OCI-LY3 (cell line): ENCODE results near the gene TIMM13.

ENCODE experiments used
- EZH2phosphoT487 ChIP-seq: fragments of 200-600 bp; shearing (Covaris generic); IDR thresholded peaks from 2 replicates; pipeline ENCODE4 v1.6.1; 2018; ENCODE audit warnings: antibody characterized with exemption, mixed run types, low read depth
- TF ChIP-seq, protein P1 (sequence below): fragments of 200-600, 300-600 bp; sonication (generic); IDR thresholded peaks from 2 replicates; pipeline ENCODE4 v1.5.1; 2014; ENCODE audit warnings: antibody characterized with exemption, low read length, low read depth

GRCh38 chr19:2451741-2452140 is 24.4 kb upstream of the TIMM13 start:
- TF ChIP-seq, protein P1, sequence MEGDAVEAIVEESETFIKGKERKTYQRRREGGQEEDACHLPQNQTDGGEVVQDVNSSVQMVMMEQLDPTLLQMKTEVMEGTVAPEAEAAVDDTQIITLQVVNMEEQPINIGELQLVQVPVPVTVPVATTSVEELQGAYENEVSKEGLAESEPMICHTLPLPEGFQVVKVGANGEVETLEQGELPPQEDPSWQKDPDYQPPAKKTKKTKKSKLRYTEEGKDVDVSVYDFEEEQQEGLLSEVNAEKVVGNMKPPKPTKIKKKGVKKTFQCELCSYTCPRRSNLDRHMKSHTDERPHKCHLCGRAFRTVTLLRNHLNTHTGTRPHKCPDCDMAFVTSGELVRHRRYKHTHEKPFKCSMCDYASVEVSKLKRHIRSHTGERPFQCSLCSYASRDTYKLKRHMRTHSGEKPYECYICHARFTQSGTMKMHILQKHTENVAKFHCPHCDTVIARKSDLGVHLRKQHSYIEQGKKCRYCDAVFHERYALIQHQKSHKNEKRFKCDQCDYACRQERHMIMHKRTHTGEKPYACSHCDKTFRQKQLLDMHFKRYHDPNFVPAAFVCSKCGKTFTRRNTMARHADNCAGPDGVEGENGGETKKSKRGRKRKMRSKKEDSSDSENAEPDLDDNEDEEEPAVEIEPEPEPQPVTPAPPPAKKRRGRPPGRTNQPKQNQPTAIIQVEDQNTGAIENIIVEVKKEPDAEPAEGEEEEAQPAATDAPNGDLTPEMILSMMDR, result no peak
- TF ChIP-seq EZH2phosphoT487, result no peak
